HepG2 (cell line): Measurements from ENCODE around the gene DAGLB. TPM values are rescaled to one million over a fixed set of nuclear protein-coding genes. Genes with fewer than 3 reads are reported as not detected.
A peak's percentile ranks its signal among the peaks of the same experiment; 100 is the strongest.

ENCODE experiments used
- AKAP8 ChIP-seq: sonication (generic); formaldehyde crosslinking; IDR thresholded peaks from 2 replicates; pipeline ENCODE4 v1.5.1; 2020; ENCODE audit warnings: mild to moderate bottlenecking, missing genetic modification reagents
- CTCF ChIP-seq: sonication (generic); formaldehyde crosslinking; IDR thresholded peaks from 2 replicates; pipeline ENCODE4 v1.5.0; 2020; ENCODE audit warnings: mild to moderate bottlenecking, missing genetic modification reagents, moderate library complexity
- DPF2 ChIP-seq: sonication (generic); formaldehyde crosslinking; IDR thresholded peaks from 2 replicates; pipeline ENCODE4 v1.4.0; 2020; ENCODE audit warnings: mild to moderate bottlenecking, low read depth, missing genetic modification reagents, borderline replicate concordance
- FOXO1 ChIP-seq: sonication (generic); formaldehyde crosslinking; IDR thresholded peaks from 2 replicates; pipeline ENCODE4 v1.4.0; 2020; ENCODE audit warnings: missing genetic modification reagents
- HNRNPH1 ChIP-seq: fragments of 200-400 bp; formaldehyde crosslinking; optimal IDR thresholded peaks from 2 replicates; pipeline ENCODE3; 2017; ENCODE audit warnings: mild to moderate bottlenecking, low read depth, low read length
- MAFF ChIP-seq: IDR thresholded peaks from 2 replicates; pipeline ENCODE4 v1.6.1; 2011; ENCODE audit warnings: low read depth, low read length, improper control_type of control experiment
- RFXAP ChIP-seq: sonication (generic); formaldehyde crosslinking; IDR thresholded peaks from 2 replicates; pipeline ENCODE4 v1.4.0; 2020; ENCODE audit warnings: missing genetic modification reagents, borderline replicate concordance
- XRCC5 ChIP-seq: fragments of 200-400 bp; formaldehyde crosslinking; optimal IDR thresholded peaks from 2 replicates; pipeline ENCODE3; 2017; ENCODE audit warnings: mild to moderate bottlenecking, low read length
- ZBTB21 ChIP-seq: sonication (generic); formaldehyde crosslinking; IDR thresholded peaks from 2 replicates; pipeline ENCODE4 v1.4.0; 2020; ENCODE audit warnings: missing genetic modification reagents
- ZBTB3 ChIP-seq: sonication (generic); formaldehyde crosslinking; IDR thresholded peaks from 2 replicates; pipeline ENCODE4 v1.4.0; 2020; ENCODE audit warnings: low read depth, mild to moderate bottlenecking, moderate library complexity, missing genetic modification reagents, borderline replicate concordance
- ZNF136 ChIP-seq: sonication (generic); formaldehyde crosslinking; IDR thresholded peaks from 2 replicates; pipeline ENCODE4 v1.8.1; 2022; ENCODE audit warnings: low read depth, mild to moderate bottlenecking, moderate library complexity, missing genetic modification reagents
- ZNF296 ChIP-seq: sonication (generic); formaldehyde crosslinking; conservative IDR thresholded peaks from 2 replicates; pipeline ENCODE4 v1.5.0; 2020; ENCODE audit warnings: mild to moderate bottlenecking, missing genetic modification reagents
- ZNF556 ChIP-seq: sonication (generic); formaldehyde crosslinking; IDR thresholded peaks from 2 replicates; pipeline ENCODE4 v1.4.0; 2020; ENCODE audit warnings: mild to moderate bottlenecking, missing genetic modification reagents, borderline replicate concordance
- ZNF567 ChIP-seq: sonication (generic); formaldehyde crosslinking; IDR thresholded peaks from 2 replicates; pipeline ENCODE4 v1.8.1; 2023; ENCODE audit warnings: mild to moderate bottlenecking, missing genetic modification reagents, borderline replicate concordance
- polyA plus RNA-seq, 8 experiments: library from polyadenylated mRNA; depleted of rRNA in 3 of 8; stranded (reverse) in 7 of 8; unstranded in 1 of 8; fragments of >200 nt; fragmentation: Illumina TruSeq in 4 of 8; extraction: Trizol in 4 of 8; gene quantifications; 2 replicates each; pipeline versions ENCODE4 v1.2.1 to v1.2.3, GENCODE V29; 2011 to 2016; ENCODE audit warnings: low read depth in 4 of 8, missing spikeins in 1 of 8, mixed read lengths in 1 of 8; ENCODE audit not compliant: insufficient read depth in 1 of 8
- total RNA-seq, 5 experiments: library from RNA; depleted of rRNA; stranded (reverse); fragments of >200 nt; fragmentation: Illumina TruSeq; extraction: Trizol; gene quantifications; 2 replicates each; pipeline ENCODE4 v1.2.3, GENCODE V29; 2016; ENCODE audit warnings: low read depth in 1 of 5
- TF ChIP-seq, protein P1 (sequence below): sonication (generic); formaldehyde crosslinking; IDR thresholded peaks from 2 replicates; pipeline ENCODE4 v1.5.1; 2020; ENCODE audit warnings: missing genetic modification reagents, mild to moderate bottlenecking, borderline replicate concordance
- TF ChIP-seq, protein P2 (sequence below): IDR thresholded peaks from 2 replicates; pipeline ENCODE4 v1.6.1; 2016; ENCODE audit warnings: low read depth, missing genetic modification reagents, missing compliant biosample characterization
- TF ChIP-seq, protein P3 (sequence below): sonication (generic); formaldehyde crosslinking; IDR thresholded peaks from 2 replicates; pipeline ENCODE4 v1.5.0; 2020; ENCODE audit warnings: missing genetic modification reagents
- TF ChIP-seq, protein P4 (sequence below): sonication (generic); formaldehyde crosslinking; IDR thresholded peaks from 2 replicates; pipeline ENCODE4 v1.8.1; 2022; ENCODE audit warnings: mild to moderate bottlenecking, missing genetic modification reagents

DAGLB gene
- total and polyA plus RNA-seq, 2 of the 13 experiments (the other 11 are each of a cell fraction or from before 2014, with no cell fraction given), result 7.9 to 9.8 TPM

DNA sequence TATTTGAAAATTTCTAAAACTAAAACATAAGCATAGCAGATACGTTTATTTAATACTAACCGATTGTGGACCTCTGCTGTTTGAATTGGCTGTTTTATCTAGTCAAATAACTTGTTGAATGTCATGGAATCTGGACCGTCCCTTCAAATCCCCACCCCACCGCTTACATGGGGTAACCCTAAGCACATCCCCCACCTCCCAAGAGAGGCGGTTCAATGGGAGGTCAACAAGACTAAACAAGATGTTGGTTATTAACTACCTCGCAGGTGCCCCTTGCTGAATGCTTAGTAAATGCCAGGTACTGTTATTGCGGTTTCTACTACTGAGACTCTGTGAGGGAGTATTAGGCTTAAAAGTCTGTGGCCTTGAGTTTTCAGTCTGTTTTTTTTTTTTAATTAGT lies 70.9 kb downstream of the DAGLB start (continued):
- TF ChIP-seq ZNF567 (CRISPR knock-in tag), result no peak
- TF ChIP-seq, protein P1, sequence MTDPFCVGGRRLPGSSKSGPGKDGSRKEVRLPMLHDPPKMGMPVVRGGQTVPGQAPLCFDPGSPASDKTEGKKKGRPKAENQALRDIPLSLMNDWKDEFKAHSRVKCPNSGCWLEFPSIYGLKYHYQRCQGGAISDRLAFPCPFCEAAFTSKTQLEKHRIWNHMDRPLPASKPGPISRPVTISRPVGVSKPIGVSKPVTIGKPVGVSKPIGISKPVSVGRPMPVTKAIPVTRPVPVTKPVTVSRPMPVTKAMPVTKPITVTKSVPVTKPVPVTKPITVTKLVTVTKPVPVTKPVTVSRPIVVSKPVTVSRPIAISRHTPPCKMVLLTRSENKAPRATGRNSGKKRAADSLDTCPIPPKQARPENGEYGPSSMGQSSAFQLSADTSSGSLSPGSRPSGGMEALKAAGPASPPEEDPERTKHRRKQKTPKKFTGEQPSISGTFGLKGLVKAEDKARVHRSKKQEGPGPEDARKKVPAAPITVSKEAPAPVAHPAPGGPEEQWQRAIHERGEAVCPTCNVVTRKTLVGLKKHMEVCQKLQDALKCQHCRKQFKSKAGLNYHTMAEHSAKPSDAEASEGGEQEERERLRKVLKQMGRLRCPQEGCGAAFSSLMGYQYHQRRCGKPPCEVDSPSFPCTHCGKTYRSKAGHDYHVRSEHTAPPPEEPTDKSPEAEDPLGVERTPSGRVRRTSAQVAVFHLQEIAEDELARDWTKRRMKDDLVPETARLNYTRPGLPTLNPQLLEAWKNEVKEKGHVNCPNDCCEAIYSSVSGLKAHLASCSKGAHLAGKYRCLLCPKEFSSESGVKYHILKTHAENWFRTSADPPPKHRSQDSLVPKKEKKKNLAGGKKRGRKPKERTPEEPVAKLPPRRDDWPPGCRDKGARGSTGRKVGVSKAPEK (CRISPR knock-in tag), result no peak
- TF ChIP-seq, protein P2, sequence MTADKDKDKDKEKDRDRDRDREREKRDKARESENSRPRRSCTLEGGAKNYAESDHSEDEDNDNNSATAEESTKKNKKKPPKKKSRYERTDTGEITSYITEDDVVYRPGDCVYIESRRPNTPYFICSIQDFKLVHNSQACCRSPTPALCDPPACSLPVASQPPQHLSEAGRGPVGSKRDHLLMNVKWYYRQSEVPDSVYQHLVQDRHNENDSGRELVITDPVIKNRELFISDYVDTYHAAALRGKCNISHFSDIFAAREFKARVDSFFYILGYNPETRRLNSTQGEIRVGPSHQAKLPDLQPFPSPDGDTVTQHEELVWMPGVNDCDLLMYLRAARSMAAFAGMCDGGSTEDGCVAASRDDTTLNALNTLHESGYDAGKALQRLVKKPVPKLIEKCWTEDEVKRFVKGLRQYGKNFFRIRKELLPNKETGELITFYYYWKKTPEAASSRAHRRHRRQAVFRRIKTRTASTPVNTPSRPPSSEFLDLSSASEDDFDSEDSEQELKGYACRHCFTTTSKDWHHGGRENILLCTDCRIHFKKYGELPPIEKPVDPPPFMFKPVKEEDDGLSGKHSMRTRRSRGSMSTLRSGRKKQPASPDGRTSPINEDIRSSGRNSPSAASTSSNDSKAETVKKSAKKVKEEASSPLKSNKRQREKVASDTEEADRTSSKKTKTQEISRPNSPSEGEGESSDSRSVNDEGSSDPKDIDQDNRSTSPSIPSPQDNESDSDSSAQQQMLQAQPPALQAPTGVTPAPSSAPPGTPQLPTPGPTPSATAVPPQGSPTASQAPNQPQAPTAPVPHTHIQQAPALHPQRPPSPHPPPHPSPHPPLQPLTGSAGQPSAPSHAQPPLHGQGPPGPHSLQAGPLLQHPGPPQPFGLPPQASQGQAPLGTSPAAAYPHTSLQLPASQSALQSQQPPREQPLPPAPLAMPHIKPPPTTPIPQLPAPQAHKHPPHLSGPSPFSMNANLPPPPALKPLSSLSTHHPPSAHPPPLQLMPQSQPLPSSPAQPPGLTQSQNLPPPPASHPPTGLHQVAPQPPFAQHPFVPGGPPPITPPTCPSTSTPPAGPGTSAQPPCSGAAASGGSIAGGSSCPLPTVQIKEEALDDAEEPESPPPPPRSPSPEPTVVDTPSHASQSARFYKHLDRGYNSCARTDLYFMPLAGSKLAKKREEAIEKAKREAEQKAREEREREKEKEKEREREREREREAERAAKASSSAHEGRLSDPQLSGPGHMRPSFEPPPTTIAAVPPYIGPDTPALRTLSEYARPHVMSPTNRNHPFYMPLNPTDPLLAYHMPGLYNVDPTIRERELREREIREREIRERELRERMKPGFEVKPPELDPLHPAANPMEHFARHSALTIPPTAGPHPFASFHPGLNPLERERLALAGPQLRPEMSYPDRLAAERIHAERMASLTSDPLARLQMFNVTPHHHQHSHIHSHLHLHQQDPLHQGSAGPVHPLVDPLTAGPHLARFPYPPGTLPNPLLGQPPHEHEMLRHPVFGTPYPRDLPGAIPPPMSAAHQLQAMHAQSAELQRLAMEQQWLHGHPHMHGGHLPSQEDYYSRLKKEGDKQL (CRISPR knock-in tag), result 0 out of 2 replicates have a peak, but pooled peaks have one; percentile 34
- TF ChIP-seq MAFF, result no peak
- no peak for TF ChIP-seq CTCF (CRISPR knock-in tag)
- TF ChIP-seq ZNF136 (CRISPR knock-in tag), result no peak
- TF ChIP-seq HNRNPH1, result no peak
- no peak for TF ChIP-seq ZNF296 (CRISPR knock-in tag)
- TF ChIP-seq ZBTB3 (CRISPR knock-in tag), result no peak
- TF ChIP-seq ZBTB21 (CRISPR knock-in tag), result no peak
- TF ChIP-seq DPF2, result peak; percentile 21; the same call in 1 of the 2 replicates
- TF ChIP-seq FOXO1 (CRISPR knock-in tag), result peak; percentile 69
- no peak for TF ChIP-seq XRCC5
- TF ChIP-seq, protein P3, sequence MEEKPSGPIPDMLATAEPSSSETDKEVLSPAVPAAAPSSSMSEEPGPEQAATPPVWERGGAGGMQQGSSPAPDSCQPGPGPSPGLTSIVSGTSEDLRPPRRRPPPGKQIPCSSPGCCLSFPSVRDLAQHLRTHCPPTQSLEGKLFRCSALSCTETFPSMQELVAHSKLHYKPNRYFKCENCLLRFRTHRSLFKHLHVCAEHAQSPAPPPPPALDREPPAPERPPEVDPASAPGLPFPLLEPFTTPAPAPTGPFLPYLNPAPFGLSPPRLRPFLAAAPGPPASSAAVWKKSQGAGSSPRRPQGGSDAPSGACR, result no peak
- TF ChIP-seq ZNF556 (CRISPR knock-in tag), result no peak
- TF ChIP-seq AKAP8 (CRISPR knock-in tag), result no peak
- TF ChIP-seq RFXAP (CRISPR knock-in tag), result no peak
- TF ChIP-seq, protein P4, sequence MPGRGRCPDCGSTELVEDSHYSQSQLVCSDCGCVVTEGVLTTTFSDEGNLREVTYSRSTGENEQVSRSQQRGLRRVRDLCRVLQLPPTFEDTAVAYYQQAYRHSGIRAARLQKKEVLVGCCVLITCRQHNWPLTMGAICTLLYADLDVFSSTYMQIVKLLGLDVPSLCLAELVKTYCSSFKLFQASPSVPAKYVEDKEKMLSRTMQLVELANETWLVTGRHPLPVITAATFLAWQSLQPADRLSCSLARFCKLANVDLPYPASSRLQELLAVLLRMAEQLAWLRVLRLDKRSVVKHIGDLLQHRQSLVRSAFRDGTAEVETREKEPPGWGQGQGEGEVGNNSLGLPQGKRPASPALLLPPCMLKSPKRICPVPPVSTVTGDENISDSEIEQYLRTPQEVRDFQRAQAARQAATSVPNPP (CRISPR knock-in tag), result no peak
